RWPE1 (cell line): ENCODE results near the gene RAN.
A peak's percentile ranks its signal among the peaks of the same experiment; 100 is the strongest.

Source experiments
- CTCF ChIA-PET: fragments of 350-600 bp; sonication (Branson Sonifier 250); formaldehyde crosslinking; extraction: SDS; loops from one replicate; lab custom pipeline; 2021; lab: Yijun Ruan, JAX
- POLR2A ChIA-PET: fragments of 400-600 bp; formaldehyde crosslinking; extraction: SDS; loops from one replicate; lab custom pipeline; 2020; ENCODE audit warnings: antibody characterized with exemption; ENCODE audit not compliant: low non-redundant PET; lab: Yijun Ruan, JAX
- DNase-seq: peaks from one replicate; pipeline ENCODE4 v3.0.0; 2012; ENCODE audit warnings: low spot score
- H3K27ac ChIP-seq: fragments of 450-650 bp; 2 replicates; pipeline ENCODE4 v1.5.1; 2017
- TF ChIP-seq, protein P1 (sequence below): fragments of 450-650 bp; conservative IDR thresholded peaks from 2 replicates; pipeline ENCODE4 v1.5.1; 2017; ENCODE audit warnings: low read depth, mild to moderate bottlenecking

The RAN gene

DNA sequence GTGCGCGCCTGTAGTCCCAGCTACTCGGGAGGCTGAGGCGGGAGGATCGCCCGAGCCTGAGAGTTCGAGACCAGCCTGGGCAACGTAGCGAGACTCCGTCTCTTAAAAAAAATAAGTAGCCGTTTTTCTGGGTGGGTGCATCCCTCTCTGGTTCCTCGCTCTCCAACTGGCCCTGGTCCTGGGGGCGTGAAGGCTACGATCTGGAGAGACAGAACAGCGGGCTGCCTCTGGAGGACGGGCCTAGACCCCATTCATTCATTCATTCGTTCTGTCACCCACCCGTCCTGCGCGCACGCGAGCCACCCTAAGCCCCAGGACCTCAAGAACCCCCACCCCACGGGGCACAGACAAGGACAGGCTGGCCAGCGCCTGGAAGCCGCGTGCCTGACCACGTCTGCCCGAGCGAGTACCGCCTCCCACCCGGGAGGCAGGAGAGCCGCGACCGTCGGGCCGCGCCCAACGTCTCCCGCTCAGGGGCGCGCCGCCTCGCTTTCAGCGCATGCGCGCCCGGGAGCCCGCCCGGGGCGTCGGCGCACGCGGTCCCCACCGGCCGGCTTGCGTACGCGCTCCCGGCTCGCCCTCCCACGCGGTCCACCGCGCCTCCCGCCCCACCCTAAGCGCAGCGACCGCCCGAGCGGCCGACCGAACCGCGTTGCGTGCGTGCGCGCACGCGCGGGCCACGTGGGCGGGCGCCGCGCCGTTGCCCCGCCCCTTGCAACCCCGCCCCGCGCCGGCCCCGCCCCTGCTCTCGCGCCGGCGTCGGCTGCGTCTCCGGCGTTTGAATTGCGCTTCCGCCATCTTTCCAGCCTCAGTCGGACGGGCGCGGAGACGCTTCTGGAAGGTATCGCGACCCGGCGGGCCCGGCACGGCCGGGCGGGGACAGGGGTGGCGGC, at the start of gene RAN:
Gene RAN, plus strand, starts transcription at position 781 of the 893 bp plus-strand sequence. CDS start 528 bp downstream, outside the sequence.
- ChIA-PET CTCF (interaction anchor here (0.7 to 1.1 kb wide), 3 partner anchors 9 to 394 kb away, joined by 3 to 6 read pairs (median 5); no protein-coding TSS in a partner anchor), POLR2A (no interaction called here)
- peak; percentile 98 for DNase-seq
- peak within 1 kb of the TSS; percentile 94 for H3K27ac ChIP-seq
- TF ChIP-seq, protein P1, sequence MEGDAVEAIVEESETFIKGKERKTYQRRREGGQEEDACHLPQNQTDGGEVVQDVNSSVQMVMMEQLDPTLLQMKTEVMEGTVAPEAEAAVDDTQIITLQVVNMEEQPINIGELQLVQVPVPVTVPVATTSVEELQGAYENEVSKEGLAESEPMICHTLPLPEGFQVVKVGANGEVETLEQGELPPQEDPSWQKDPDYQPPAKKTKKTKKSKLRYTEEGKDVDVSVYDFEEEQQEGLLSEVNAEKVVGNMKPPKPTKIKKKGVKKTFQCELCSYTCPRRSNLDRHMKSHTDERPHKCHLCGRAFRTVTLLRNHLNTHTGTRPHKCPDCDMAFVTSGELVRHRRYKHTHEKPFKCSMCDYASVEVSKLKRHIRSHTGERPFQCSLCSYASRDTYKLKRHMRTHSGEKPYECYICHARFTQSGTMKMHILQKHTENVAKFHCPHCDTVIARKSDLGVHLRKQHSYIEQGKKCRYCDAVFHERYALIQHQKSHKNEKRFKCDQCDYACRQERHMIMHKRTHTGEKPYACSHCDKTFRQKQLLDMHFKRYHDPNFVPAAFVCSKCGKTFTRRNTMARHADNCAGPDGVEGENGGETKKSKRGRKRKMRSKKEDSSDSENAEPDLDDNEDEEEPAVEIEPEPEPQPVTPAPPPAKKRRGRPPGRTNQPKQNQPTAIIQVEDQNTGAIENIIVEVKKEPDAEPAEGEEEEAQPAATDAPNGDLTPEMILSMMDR, result no peak

DNA sequence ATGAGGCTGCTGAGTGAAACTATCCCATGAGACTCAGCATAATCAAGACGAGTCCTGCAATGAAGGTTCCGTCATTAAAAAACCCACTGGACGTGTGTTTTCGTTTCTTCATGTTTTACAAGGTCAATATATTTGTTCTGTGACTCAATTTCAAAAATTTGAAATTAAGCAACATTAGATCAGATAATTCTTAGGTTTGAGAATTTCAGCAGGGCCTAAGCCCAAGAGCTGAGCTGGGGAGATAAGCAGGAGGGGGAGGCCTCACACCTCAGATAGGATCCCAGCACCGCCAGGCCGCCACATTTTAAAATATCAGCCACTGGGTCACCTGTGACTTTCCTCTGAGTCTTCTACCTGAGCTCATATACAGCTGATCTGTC, 46.1 kb upstream of the RAN start:
- DNase-seq, result no peak
- TF ChIP-seq, protein P1, result no peak
- H3K27ac ChIP-seq, result peak overlapping the region; percentile 10; the same call in 1 of the 2 replicates
- ChIA-PET POLR2A (no interaction called here), CTCF (interaction anchor here (0.6 to 0.7 kb wide), 2 partner anchors 24 to 481 kb away, joined by 3 to 6 read pairs; no protein-coding TSS in a partner anchor)

DNA sequence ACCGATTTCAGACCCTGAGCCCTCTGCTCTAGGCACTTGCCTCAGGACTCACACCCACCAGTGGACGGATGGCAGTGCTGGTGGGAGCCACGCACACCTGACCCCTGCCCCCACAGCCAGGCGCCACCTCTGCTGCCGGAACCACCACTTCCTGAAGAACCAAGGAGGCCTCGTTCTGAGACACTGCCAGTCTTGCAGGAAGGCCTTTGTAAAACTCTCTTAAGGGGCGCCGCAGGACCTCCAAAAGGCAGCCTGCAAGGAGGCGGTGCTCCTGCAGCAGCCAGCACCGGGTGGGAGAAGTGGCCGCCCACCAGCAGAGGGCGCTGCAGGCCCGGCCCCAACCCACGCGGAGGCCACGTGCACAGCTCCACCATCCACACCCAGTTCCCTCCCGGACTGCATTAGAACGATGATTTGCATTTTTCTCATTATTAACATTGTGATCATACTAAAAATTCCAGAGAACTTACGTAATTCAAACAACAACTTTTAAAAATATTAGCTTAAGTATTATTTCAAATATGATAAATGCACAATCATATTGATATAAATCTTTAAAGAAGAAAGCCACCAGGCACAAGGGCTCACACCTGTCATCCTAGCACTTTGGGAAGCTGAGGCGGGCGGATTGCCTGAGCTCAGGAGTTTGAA, 45.6 kb upstream of the RAN start:
- CTCF ChIA-PET, result interaction anchor here (0.6 to 1.2 kb wide), 6 partner anchors 10 to 1168 kb away, joined by 3 to 7 read pairs (median 4); no protein-coding TSS in a partner anchor
- TF ChIP-seq, protein P1, result peak; percentile 69
- peak overlapping the region; percentile 10; the same call in 1 of the 2 replicates for H3K27ac ChIP-seq
- POLR2A ChIA-PET, result no interaction called here
- DNase-seq, result peak; percentile 29

DNA sequence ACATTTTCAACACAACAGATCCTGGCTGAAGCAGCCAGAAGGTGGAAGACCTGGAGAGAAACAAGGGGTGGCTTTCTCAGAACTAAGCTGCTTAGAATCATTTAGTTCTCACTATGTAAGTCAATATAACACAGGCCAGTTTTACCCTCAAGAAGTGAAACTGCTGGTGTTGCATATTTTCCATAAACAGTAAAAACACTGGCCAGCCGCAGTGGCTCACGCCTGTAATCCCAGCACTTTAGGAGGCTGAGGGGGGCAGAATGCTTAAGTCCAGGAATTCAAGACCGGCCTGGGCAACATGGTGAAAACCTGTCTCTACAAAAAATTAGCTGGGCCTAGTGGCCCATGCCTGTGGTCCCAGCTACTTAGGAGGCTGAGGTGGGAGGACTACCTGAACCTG, 44.4 kb upstream of the RAN start:
- ChIA-PET CTCF (no interaction called here), POLR2A (interaction anchor here (0.7 kb wide), 1 partner anchor 43 kb away, joined by 3 read pairs; no protein-coding TSS in a partner anchor)
- TF ChIP-seq, protein P1, result no peak
- H3K27ac ChIP-seq, result 0 out of 2 replicates have a peak overlapping the region, but pooled peaks have one; percentile 20
- DNase-seq, result no peak

DNA sequence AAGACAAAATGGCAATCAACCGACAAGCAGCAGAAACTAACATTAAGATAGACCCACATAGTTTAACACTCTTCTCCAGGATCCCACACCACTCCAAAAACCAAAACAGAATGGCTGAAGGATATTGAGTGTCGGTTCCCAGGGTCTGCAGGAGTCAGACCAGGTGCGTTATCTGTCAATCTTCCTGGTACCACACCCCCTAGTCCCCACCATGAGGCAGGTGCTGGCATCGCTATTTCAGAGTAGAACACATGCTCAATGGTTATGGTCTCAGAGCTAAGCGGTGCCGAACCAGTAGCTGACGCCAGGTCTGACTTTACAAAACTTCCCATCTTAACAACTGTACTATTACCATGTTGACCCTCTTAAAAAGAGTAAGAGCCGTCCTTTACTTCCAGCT, 43.0 kb upstream of the RAN start:
- DNase-seq, result no peak
- H3K27ac ChIP-seq, result no peak overlapping the region
- TF ChIP-seq, protein P1, result no peak
- POLR2A ChIA-PET, result no interaction called here
- CTCF ChIA-PET, result no interaction called here
